GM21526 (cell line): ENCODE results near the gene INO80B.
"Not testable (repeated sequence)": the region's sequence is repeated elsewhere in the genome, so short reads cannot be mapped to it uniquely, and the experiment has no call there.

Experiments used
- ATAC-seq: cut with Tn5 transposase; IDR thresholded peaks from one replicate; pipeline ENCODE4 v1.9.1; 2021; ENCODE audit warnings: moderate library complexity; ENCODE audit not compliant: unreplicated experiment, low FRiP score

Gene INO80B

GRCh38 chr2:74472945-74473258 is 18.0 kb downstream of the INO80B start:
- no peak for ATAC-seq

DNA sequence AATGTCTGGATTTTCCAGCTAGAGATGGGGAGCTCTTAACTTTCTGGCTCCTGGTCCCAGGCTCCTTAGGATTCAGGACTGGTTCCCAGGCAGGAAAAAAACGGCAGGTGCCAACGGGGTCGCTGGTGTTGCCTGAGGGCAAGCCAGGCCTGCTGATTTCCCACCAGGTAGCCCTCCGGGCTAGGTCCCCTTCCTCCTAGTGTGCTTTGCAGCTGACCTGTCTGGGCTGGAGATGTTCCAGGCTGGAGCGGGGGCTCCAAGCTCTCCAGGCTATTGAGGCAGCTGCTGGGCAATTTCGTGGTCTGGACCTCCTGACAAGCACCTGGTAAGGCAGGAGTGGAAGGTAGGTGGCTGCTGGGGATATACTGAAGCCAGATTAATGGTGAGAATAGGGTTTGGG is 19.6 kb downstream of the INO80B start:
- ATAC-seq: no peak

DNA sequence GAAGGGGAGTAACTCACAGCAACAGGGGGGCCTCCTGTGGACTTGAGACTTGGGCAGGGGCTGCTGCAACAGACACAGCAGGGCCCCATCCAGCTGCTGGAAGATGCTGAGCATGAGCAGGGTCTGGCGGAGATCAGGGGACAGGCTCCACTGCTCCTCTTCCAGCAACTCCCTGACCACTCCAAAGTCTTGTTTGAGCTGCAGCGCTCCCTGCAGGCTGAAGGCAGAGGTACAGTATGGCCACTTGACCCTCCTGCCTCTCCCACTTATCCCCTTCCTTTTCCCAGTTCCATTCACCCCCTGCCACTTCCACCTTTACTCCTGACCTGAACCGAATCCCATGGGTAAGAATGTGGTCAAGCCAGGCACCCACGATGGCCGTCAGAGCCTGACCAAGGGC is 20.0 kb downstream of the INO80B start:
- no peak for ATAC-seq

GRCh38 chr2:74481431-74481830 is 26.5 kb downstream of the INO80B start:
- ATAC-seq: no peak

- peak; percentile 31 for ATAC-seq
Observed at GRCh38 chr2:74481961-74482800, 27.3 kb downstream of the INO80B start.

GRCh38 chr2:74482801-74483674 is 28.2 kb downstream of the INO80B start, which contains the start of the genes CCDC142 and TTC31:
TSS of gene CCDC142 (minus strand) at chr2:74482998. CDS start at chr2:74482837, 161 bp downstream.
TSS of gene TTC31 (plus strand) at chr2:74483081. CDS start at chr2:74483096, 15 bp downstream.
- peak; percentile 84 for ATAC-seq

- ATAC-seq: not testable (repeated sequence)
Observed at GRCh38 chr2:74483675-74484164, 28.8 kb downstream of the INO80B start.

DNA sequence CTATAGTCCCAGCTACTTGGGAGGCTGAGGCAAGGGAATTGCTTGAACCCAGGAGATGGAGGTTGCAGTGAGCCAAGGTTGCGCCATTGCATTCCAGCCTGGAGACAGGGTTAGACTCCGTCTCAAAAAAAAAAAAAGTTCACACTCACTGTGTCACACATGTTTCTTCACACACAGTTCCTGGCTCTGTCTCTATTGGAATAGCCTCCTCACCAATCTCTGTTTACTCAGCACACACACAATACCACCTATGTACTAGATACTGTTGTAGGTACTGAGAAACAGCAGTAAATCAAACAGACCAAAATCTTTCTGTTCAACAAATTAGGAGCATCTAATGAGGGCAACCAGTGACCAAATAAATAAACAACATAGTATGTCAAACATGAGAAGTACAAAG is 31.3 kb downstream of the INO80B start:
- no peak for ATAC-seq

- no peak for ATAC-seq
Observed at GRCh38 chr2:74488643-74489481, 34.0 kb downstream of the INO80B start.

DNA sequence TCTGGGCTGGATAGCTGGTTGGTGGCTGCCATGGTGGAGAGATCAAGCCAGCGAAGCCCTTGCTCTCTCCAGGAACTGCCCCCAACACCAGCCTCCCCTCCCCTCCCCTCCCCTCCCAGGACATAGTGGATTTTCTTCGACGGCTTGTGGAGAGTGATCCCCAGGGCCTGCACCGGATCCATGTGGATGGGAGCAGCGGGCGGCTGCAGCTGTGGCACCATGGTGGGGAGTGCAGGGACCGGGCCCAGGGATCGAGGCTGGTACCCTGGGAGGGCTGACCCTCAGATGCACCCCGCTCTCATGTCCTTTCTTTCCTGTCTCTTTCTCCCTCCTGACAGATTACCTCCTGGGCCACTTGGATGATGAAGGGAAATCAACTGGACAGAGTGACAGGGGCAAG is 35.0 kb downstream of the INO80B start:
- no peak for ATAC-seq

GRCh38 chr2:74491648-74492544 is 37.0 kb downstream of the INO80B start:
- no peak for ATAC-seq

DNA sequence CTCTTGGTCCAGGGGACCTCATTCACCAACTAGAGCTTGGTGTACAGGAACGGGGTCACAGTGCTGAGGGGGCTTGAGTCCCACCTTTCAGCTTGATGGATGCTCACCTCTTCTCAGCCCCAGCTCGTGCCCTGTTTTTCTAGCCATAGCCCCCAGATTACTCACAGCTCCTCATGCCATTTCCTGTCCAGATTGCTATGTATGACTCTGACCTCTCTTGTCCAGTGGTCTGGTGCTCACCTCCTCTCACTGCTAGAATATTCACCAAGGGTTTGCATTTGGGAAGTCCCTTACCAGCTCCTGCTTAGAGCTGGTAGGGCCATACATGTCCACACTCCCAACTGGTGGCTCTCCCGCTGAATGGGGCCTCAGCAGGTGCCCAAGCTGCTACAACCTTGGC is 38.7 kb downstream of the INO80B start:
- no peak for ATAC-seq

DNA sequence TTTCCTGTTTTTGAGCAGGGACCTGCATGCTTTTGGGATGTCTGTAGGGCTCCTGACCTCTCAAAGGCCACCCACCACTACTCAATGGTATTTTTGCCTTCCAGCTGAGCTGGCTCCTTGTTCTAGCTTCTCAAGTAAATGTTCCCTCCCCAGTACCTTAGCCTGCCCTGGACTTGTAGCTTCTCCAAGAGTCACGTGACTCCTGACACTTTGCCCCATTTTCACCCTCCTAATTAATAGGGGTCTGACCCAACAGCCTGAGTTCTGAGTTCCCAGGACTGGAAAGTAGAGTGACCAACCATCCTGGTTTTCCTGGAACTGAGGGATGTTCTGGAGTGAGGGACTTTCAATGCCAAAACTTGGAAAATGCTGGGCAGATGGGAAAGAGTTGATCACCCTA is 40.6 kb downstream of the INO80B start:
- ATAC-seq: no peak

- no peak for ATAC-seq
Observed at GRCh38 chr2:74496997-74497776, 42.3 kb downstream of the INO80B start.

DNA sequence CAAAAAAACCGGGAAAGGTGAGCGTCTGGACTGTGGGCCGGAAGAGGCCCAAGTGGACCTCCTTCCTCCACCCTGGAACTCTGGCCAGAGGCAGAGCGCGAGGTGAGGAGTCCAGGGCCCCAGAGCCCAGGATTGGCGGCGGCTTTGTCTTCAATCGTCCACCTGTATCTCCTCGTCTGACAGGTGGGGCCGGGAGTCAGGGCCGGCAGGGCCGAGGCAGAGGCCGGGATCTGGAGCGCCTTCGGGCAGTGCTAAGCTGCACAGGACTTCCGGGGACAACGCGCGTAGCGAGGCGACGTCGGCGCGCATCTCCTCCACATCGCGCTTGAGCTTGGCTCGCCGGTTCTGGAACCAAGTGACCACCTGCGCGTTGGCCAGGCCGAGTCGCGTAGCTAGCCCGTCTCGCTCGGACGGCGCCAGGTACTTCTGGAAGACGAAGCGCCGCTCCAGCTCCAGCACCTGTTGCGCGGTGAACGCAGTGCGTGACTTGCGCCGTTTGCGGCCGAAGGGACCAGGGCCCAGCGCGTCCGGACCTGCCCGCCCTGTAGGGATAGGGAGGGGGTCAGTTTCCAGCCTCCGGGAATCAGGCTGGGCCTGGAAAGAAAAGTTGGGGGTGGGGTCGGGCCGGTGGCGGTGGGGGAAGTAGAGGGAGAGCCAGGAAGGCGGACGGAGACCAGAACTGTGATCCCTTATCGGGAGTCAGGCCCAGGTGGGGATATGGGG is 43.1 kb downstream of the INO80B start:
- no peak for ATAC-seq

GRCh38 chr2:74498500-74499266 is 43.8 kb downstream of the INO80B start:
- no peak for ATAC-seq

- no peak for ATAC-seq
Observed at GRCh38 chr2:74499267-74499939, 44.5 kb downstream of the INO80B start, which contains the start of gene LBX2. TSS of gene LBX2 (minus strand) at chr2:74499603. CDS start at chr2:74499537, 66 bp downstream.
